ENCODE measurements around the gene PRCP.

PRCP gene

GRCh38 chr11:82871646-82872045, 28.6 kb downstream of the PRCP start:
- no peak for TF ChIP-seq REST (IDR thresholded peaks at IDR 0.05; ENCODE audit: insufficient read depth in 1 of 2, low read depth in 2 of 2, low read length in 2 of 2)
- no peak for TF ChIP-seq TAF1 (IDR thresholded peaks at IDR 0.05; ENCODE audit: borderline replicate concordance, insufficient read depth, low read length)
- no peak for TF ChIP-seq FOXP2 (optimal IDR thresholded peaks at IDR 0.05; ENCODE audit: borderline replicate concordance, extremely low read depth, extremely low read length, insufficient read depth)
- no peak for TF ChIP-seq SIN3A (IDR thresholded peaks at IDR 0.05; ENCODE audit: borderline replicate concordance, insufficient read depth, low read length)
- TF ChIP-seq POLR2AphosphoS5 (IDR thresholded peaks at IDR 0.05; ENCODE audit: low read depth, low read length) = no peak

- no peak for TF ChIP-seq FOXP2 (optimal IDR thresholded peaks at IDR 0.05; ENCODE audit: borderline replicate concordance, extremely low read depth, extremely low read length, insufficient read depth)
- no peak for TF ChIP-seq SIN3A (IDR thresholded peaks at IDR 0.05; ENCODE audit: borderline replicate concordance, insufficient read depth, low read length)
- TF ChIP-seq POLR2AphosphoS5 (IDR thresholded peaks at IDR 0.05; ENCODE audit: low read depth, low read length) = no peak
- no peak for TF ChIP-seq TAF1 (IDR thresholded peaks at IDR 0.05; ENCODE audit: borderline replicate concordance, insufficient read depth, low read length)
- no peak for TF ChIP-seq REST (IDR thresholded peaks at IDR 0.05; ENCODE audit: insufficient read depth in 1 of 2, low read depth in 2 of 2, low read length in 2 of 2)
Observed at GRCh38 chr11:82869657-82870056, 30.6 kb downstream of the PRCP start.

- no peak for TF ChIP-seq FOXP2 (optimal IDR thresholded peaks at IDR 0.05; ENCODE audit: borderline replicate concordance, extremely low read depth, extremely low read length, insufficient read depth)
- no peak; the same call in 1 of the 2 replicates for TF ChIP-seq TAF1 (IDR thresholded peaks at IDR 0.05; ENCODE audit: borderline replicate concordance, insufficient read depth, low read length)
- TF ChIP-seq REST (IDR thresholded peaks at IDR 0.05; ENCODE audit: insufficient read depth in 1 of 2, low read depth in 2 of 2, low read length in 2 of 2) = no peak
- no peak for TF ChIP-seq POLR2AphosphoS5 (IDR thresholded peaks at IDR 0.05; ENCODE audit: low read depth, low read length)
- TF ChIP-seq SIN3A (IDR thresholded peaks at IDR 0.05; ENCODE audit: borderline replicate concordance, insufficient read depth, low read length) = no peak
Observed at GRCh38 chr11:82867495-82868082, 32.6 kb downstream of the PRCP start.

- TF ChIP-seq TAF1 (IDR thresholded peaks at IDR 0.05; ENCODE audit: borderline replicate concordance, insufficient read depth, low read length) = no peak
- no peak for TF ChIP-seq POLR2AphosphoS5 (IDR thresholded peaks at IDR 0.05; ENCODE audit: low read depth, low read length)
- TF ChIP-seq REST (IDR thresholded peaks at IDR 0.05; ENCODE audit: insufficient read depth in 1 of 2, low read depth in 2 of 2, low read length in 2 of 2) = no peak
- TF ChIP-seq SIN3A (IDR thresholded peaks at IDR 0.05; ENCODE audit: borderline replicate concordance, insufficient read depth, low read length) = no peak
- TF ChIP-seq FOXP2 (optimal IDR thresholded peaks at IDR 0.05; ENCODE audit: borderline replicate concordance, extremely low read depth, extremely low read length, insufficient read depth) = no peak
Observed at GRCh38 chr11:82865841-82866240, 34.4 kb downstream of the PRCP start.
